Measurements from ENCODE around the gene ATP1B1. TPM values are rescaled to one million over a fixed set of nuclear protein-coding genes. Genes with fewer than 3 reads are reported as not detected.
"Not testable (repeated sequence)": the region's sequence is repeated elsewhere in the genome, so short reads cannot be mapped to it uniquely, and the experiment has no call there.

Gene ATP1B1
- total RNA-seq, 1 experiment from 2014 or later, result 20.2 TPM

- intact Hi-C loops (cut with micrococcal nuclease; ENCODE audit: unreplicated experiment), result no loop called here
- H3K4me1 ChIP-seq (ENCODE audit: insufficient read depth, low read length, poor library complexity, severe bottlenecking), result no peaks in the 10 kb centered on the region
- CTCF ChIA-PET, result no interaction called here
- H3K4me3 ChIP-seq (ENCODE audit: low read depth, low read length, poor library complexity, severe bottlenecking), result no peak overlapping the region
- no TSS peak for BruUV-seq (replicated peaks)
- H3K36me3 ChIP-seq (ENCODE audit: insufficient read depth, low read length, poor library complexity, severe bottlenecking), result peaks cover 3% of the 10 kb centered on the region
- H3K27ac ChIP-seq (ENCODE audit: low read depth, low read length, poor library complexity, severe bottlenecking), result no peak overlapping the region
- H3K9me3 ChIP-seq (ENCODE audit: low read depth, low read length, poor library complexity, severe bottlenecking), result no peaks in the 10 kb centered on the region
- no peak for DNase-seq (ENCODE audit: low spot score)
- POLR2A ChIA-PET (ENCODE audit: low non-redundant PET), result no interaction called here
- no peaks in the 10 kb centered on the region for H3K27me3 ChIP-seq (replicated peaks; ENCODE audit: insufficient read depth, low read depth, low read length, poor library complexity)
- no peak for TF ChIP-seq EZH2 (IDR thresholded peaks at IDR 0.05; ENCODE audit: borderline replicate concordance, low read depth, low read length, poor library complexity, severe bottlenecking)
- no peak for TF ChIP-seq CTCF (conservative IDR thresholded peaks at IDR 0.05; ENCODE audit: low read depth, low read length)
These were observed 14.8 kb downstream of the ATP1B1 start for GRCh38 chr1:169121146-169121923.

- POLR2A ChIA-PET (ENCODE audit: low non-redundant PET), result no interaction called here
- TF ChIP-seq EZH2 (IDR thresholded peaks at IDR 0.05; ENCODE audit: borderline replicate concordance, low read depth, low read length, poor library complexity, severe bottlenecking), result no peak
- TF ChIP-seq CTCF (conservative IDR thresholded peaks at IDR 0.05; ENCODE audit: low read depth, low read length), result no peak
- H3K27ac ChIP-seq (ENCODE audit: low read depth, low read length, poor library complexity, severe bottlenecking), result no peak overlapping the region
- H3K4me3 ChIP-seq (ENCODE audit: low read depth, low read length, poor library complexity, severe bottlenecking), result no peak overlapping the region
- no peaks in the 10 kb centered on the region for H3K27me3 ChIP-seq (replicated peaks; ENCODE audit: insufficient read depth, low read depth, low read length, poor library complexity)
- no peak for DNase-seq (ENCODE audit: low spot score)
- CTCF ChIA-PET, result no interaction called here
- H3K4me1 ChIP-seq (ENCODE audit: insufficient read depth, low read length, poor library complexity, severe bottlenecking), result no peaks in the 10 kb centered on the region
- intact Hi-C loops (cut with micrococcal nuclease; ENCODE audit: unreplicated experiment), result no loop called here
- no TSS peak for BruUV-seq (replicated peaks)
- H3K9me3 ChIP-seq (ENCODE audit: low read depth, low read length, poor library complexity, severe bottlenecking), result no peaks in the 10 kb centered on the region
- H3K36me3 ChIP-seq (ENCODE audit: insufficient read depth, low read length, poor library complexity, severe bottlenecking), result peaks cover 3% of the 10 kb centered on the region
These were observed 16.5 kb downstream of the ATP1B1 start for GRCh38 chr1:169122976-169123375.

GRCh38 chr1:169124459-169124858, 18.0 kb downstream of the ATP1B1 start:
- H3K27me3 ChIP-seq (replicated peaks; ENCODE audit: insufficient read depth, low read depth, low read length, poor library complexity), result no peaks in the 10 kb centered on the region
- POLR2A ChIA-PET (ENCODE audit: low non-redundant PET), result no interaction called here
- H3K4me3 ChIP-seq (ENCODE audit: low read depth, low read length, poor library complexity, severe bottlenecking), result no peak overlapping the region
- no peak for DNase-seq (ENCODE audit: low spot score)
- intact Hi-C loops (cut with micrococcal nuclease; ENCODE audit: unreplicated experiment), result no loop called here
- no peaks in the 10 kb centered on the region for H3K9me3 ChIP-seq (ENCODE audit: low read depth, low read length, poor library complexity, severe bottlenecking)
- no peak overlapping the region for H3K27ac ChIP-seq (ENCODE audit: low read depth, low read length, poor library complexity, severe bottlenecking)
- H3K4me1 ChIP-seq (ENCODE audit: insufficient read depth, low read length, poor library complexity, severe bottlenecking), result no peaks in the 10 kb centered on the region
- CTCF ChIA-PET, result no interaction called here
- no TSS peak for BruUV-seq (replicated peaks)
- no peak for TF ChIP-seq EZH2 (IDR thresholded peaks at IDR 0.05; ENCODE audit: borderline replicate concordance, low read depth, low read length, poor library complexity, severe bottlenecking)
- TF ChIP-seq CTCF (conservative IDR thresholded peaks at IDR 0.05; ENCODE audit: low read depth, low read length), result no peak
- H3K36me3 ChIP-seq (ENCODE audit: insufficient read depth, low read length, poor library complexity, severe bottlenecking), result peaks cover 3% of the 10 kb centered on the region

DNA sequence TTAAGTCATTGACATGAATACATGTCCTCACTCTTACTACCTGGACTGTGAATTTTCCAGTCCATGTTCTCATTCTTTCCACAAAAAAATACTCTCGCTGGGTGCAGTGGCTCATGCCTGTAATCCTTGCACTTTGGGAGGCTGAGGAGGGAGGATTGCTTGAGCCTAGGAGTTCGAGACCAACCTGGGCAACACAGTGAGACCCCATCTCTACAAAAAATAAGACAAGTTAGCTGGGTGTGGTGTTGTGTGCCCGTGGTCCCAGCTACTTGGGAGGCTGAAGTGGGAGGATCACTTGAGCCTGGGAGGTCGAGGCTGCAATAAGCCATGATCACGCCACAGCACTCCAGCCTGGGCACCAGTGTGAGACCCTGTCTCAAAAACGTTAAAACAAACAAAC, 19.1 kb downstream of the ATP1B1 start:
- H3K27me3 ChIP-seq (replicated peaks; ENCODE audit: insufficient read depth, low read depth, low read length, poor library complexity); H3K9me3 ChIP-seq (ENCODE audit: low read depth, low read length, poor library complexity, severe bottlenecking); BruUV-seq (replicated peaks); POLR2A ChIA-PET (ENCODE audit: low non-redundant PET); intact Hi-C loops (cut with micrococcal nuclease; ENCODE audit: unreplicated experiment); H3K4me3 ChIP-seq (ENCODE audit: low read depth, low read length, poor library complexity, severe bottlenecking); H3K27ac ChIP-seq (ENCODE audit: low read depth, low read length, poor library complexity, severe bottlenecking); H3K36me3 ChIP-seq (ENCODE audit: insufficient read depth, low read length, poor library complexity, severe bottlenecking); H3K4me1 ChIP-seq (ENCODE audit: insufficient read depth, low read length, poor library complexity, severe bottlenecking); DNase-seq (ENCODE audit: low spot score); CTCF ChIA-PET: not testable (repeated sequence)

Data from A673 (cell line).